GM18526 (cell line): ENCODE data around the gene SPPL3.

ENCODE experiments used
- POLR2A ChIP-seq: IDR thresholded peaks from 3 replicates; pipeline ENCODE4 v1.6.1; 2011; ENCODE audit not compliant: insufficient read length; ENCODE audit errors: extremely low read depth

Gene SPPL3

GRCh38 chr12:120740871-120741270 is 163.3 kb downstream of the SPPL3 start:
- no peak for TF ChIP-seq POLR2A

GRCh38 chr12:120739821-120740613 is 164.1 kb downstream of the SPPL3 start:
- TF ChIP-seq POLR2A = no peak

- no peak for TF ChIP-seq POLR2A
These were observed 165.0 kb downstream of the SPPL3 start for GRCh38 chr12:120739031-120739762.

GRCh38 chr12:120738252-120739030 is 165.7 kb downstream of the SPPL3 start:
- TF ChIP-seq POLR2A = no peak

GRCh38 chr12:120737557-120738251 is 166.5 kb downstream of the SPPL3 start:
- no peak for TF ChIP-seq POLR2A

- TF ChIP-seq POLR2A = no peak
These were observed 167.5 kb downstream of the SPPL3 start for GRCh38 chr12:120736404-120737331.

GRCh38 chr12:120735181-120735580 is 169.0 kb downstream of the SPPL3 start:
- TF ChIP-seq POLR2A = no peak

GRCh38 chr12:120734210-120734609 is 169.9 kb downstream of the SPPL3 start:
- no peak for TF ChIP-seq POLR2A

- TF ChIP-seq POLR2A = no peak
These were observed 170.6 kb downstream of the SPPL3 start for GRCh38 chr12:120733574-120733973.

GRCh38 chr12:120726961-120727360 is 177.2 kb downstream of the SPPL3 start:
- no peak for TF ChIP-seq POLR2A

- no peak for TF ChIP-seq POLR2A
These were observed 177.7 kb downstream of the SPPL3 start for GRCh38 chr12:120726510-120726793.

- TF ChIP-seq POLR2A = peak; percentile 75
These were observed 178.3 kb downstream of the SPPL3 start, which contains the start of gene ACADS for GRCh38 chr12:120725659-120726509. TSS of gene ACADS (plus strand) at chr12:120725826. CDS start at chr12:120725886, 60 bp downstream.

GRCh38 chr12:120725151-120725658 is 179.0 kb downstream of the SPPL3 start:
- TF ChIP-seq POLR2A = no peak
